Fibroblast of lung (primary cell): ENCODE measurements around the gene INPP5A. TPM values are rescaled to one million over a fixed set of nuclear protein-coding genes. Genes with fewer than 3 reads are reported as not detected.

Source experiments
- DNase-seq, 2 donors: peaks; one replicate each; pipeline versions ENCODE4 v3.0.0 to v3.0.0-alpha.2; 2010; ENCODE audit warnings: low read depth in 2 of 2
- H2AFZ ChIP-seq: 2 replicates; pipeline ENCODE4 v1.5.1; 2012; ENCODE audit warnings: low read length, control low read depth, inconsistent platforms
- H3K27ac ChIP-seq: 2 replicates; pipeline ENCODE4 v1.5.1; 2011; ENCODE audit warnings: low read length, control low read depth; ENCODE audit not compliant: insufficient read depth
- H3K27me3 ChIP-seq: 2 replicates; pipeline ENCODE4 v1.5.1; 2011; ENCODE audit warnings: mild to moderate bottlenecking, low read length; ENCODE audit not compliant: control insufficient read depth, insufficient read depth
- H3K36me3 ChIP-seq: 2 replicates; pipeline ENCODE4 v1.5.1; 2011; ENCODE audit warnings: low read length; ENCODE audit not compliant: control insufficient read depth, insufficient read depth
- H3K4me1 ChIP-seq: 2 replicates; pipeline ENCODE4 v1.5.1; 2011; ENCODE audit warnings: low read length; ENCODE audit not compliant: control insufficient read depth, insufficient read depth; ENCODE audit errors: extremely low read depth
- H3K4me2 ChIP-seq: 2 replicates; pipeline ENCODE4 v1.5.1; 2011; ENCODE audit warnings: low read length, control low read depth; ENCODE audit not compliant: insufficient read depth; ENCODE audit errors: extremely low read depth
- H3K4me3 ChIP-seq, 4 experiments: fragments of 200-600 bp in 1 of 4; sonication (generic) in 1 of 4; replicated peaks in 1 of 4; 2 replicates each; pipeline ENCODE4 v1.5.1; 2011 to 2016; ENCODE audit warnings: low read length in 4 of 4, low read depth in 3 of 4, mild to moderate bottlenecking in 3 of 4, control low read depth in 2 of 4, inconsistent platforms in 1 of 4, mixed read lengths in 1 of 4; ENCODE audit not compliant: insufficient read depth in 1 of 4; ENCODE audit errors: control extremely low read depth in 1 of 4
- H3K79me2 ChIP-seq: 2 replicates; pipeline ENCODE4 v1.5.1; 2012; ENCODE audit warnings: mild to moderate bottlenecking, low read length, inconsistent platforms; ENCODE audit not compliant: control insufficient read depth, insufficient read depth
- H3K9ac ChIP-seq: 2 replicates; pipeline ENCODE4 v1.5.1; 2011; ENCODE audit warnings: mild to moderate bottlenecking, low read length, control low read depth; ENCODE audit not compliant: insufficient read depth
- H3K9me3 ChIP-seq: 2 replicates; pipeline ENCODE4 v1.5.1; 2012; ENCODE audit warnings: low read depth, low read length; ENCODE audit not compliant: control insufficient read depth, insufficient read depth
- H4K20me1 ChIP-seq: 2 replicates; pipeline ENCODE4 v1.5.1; 2011; ENCODE audit warnings: low read length; ENCODE audit not compliant: control insufficient read depth, insufficient read depth; ENCODE audit errors: extremely low read depth
- CTCF ChIP-seq, 2 donors: IDR thresholded peaks in 1 of 2; conservative IDR thresholded peaks in 1 of 2; 1 replicate in 1 of 2; 2 replicates in 1 of 2; pipeline ENCODE4 v1.5.1; 2011 to 2012; ENCODE audit warnings: low read length in 2 of 2, control low read depth in 1 of 2, inconsistent platforms in 1 of 2, low read depth in 1 of 2, mild to moderate bottlenecking in 1 of 2
- EZH2 ChIP-seq: IDR thresholded peaks from 2 replicates; pipeline ENCODE4 v1.5.1; 2012; ENCODE audit warnings: low read length, control low read depth, mild to moderate bottlenecking; ENCODE audit errors: missing control alignments
- polyA plus RNA-seq, 2 donors: library from polyadenylated mRNA; depleted of rRNA in 1 of 2; stranded (reverse) in 1 of 2; unstranded in 1 of 2; fragments of >200 nt; gene quantifications; 2 replicates each; pipeline ENCODE4 v1.2.1, GENCODE V29; 2011 to 2012; ENCODE audit warnings: missing spikeins in 1 of 2
- total RNA-seq: library from RNA; depleted of rRNA; stranded (reverse); fragments of >200 nt; gene quantifications from 2 replicates; pipeline ENCODE4 v1.2.1, GENCODE V29; 2014

The INPP5A gene
- total and polyA plus RNA-seq, 2 donors (not counting 1 experiment from before 2014, with no cell fraction given), result 24.6 to 39.9 TPM

GRCh38 chr10:132730573-132730953 lies 193.0 kb downstream of the INPP5A start:
- H3K27ac ChIP-seq, result no peak overlapping the region
- H4K20me1 ChIP-seq, result no peaks in the 10 kb centered on the region
- no peak overlapping the region for H2AFZ ChIP-seq
- DNase-seq, result no peak
- TF ChIP-seq EZH2, result no peak
- TF ChIP-seq CTCF (conservative IDR thresholded peaks at IDR 0.05 in 1 of 2, IDR thresholded peaks at IDR 0.05 in 1 of 2; ENCODE audit: low read depth in 1 of 2, low read length in 2 of 2), result no peak
- no peak overlapping the region for H3K4me2 ChIP-seq
- H3K4me3 ChIP-seq, result no peak overlapping the region
- no peak overlapping the region for H3K9ac ChIP-seq
- no peaks in the 10 kb centered on the region for H3K79me2 ChIP-seq
- no peaks in the 10 kb centered on the region for H3K9me3 ChIP-seq
- no peaks in the 10 kb centered on the region for H3K4me1 ChIP-seq
- H3K36me3 ChIP-seq, result no peaks in the 10 kb centered on the region
- no peaks in the 10 kb centered on the region for H3K27me3 ChIP-seq

GRCh38 chr10:132732518-132732917 lies 194.9 kb downstream of the INPP5A start:
- Histone ChIP-seq H3K9me3 (no peaks in the 10 kb centered on the region), H4K20me1 (no peaks in the 10 kb centered on the region), H3K9ac (no peak overlapping the region), H3K4me1 (no peaks in the 10 kb centered on the region), H3K36me3 (no peaks in the 10 kb centered on the region), H2AFZ (no peak overlapping the region), H3K4me2 (no peak overlapping the region), H3K27ac (no peak overlapping the region), H3K4me3 (no peak overlapping the region), H3K27me3 (no peaks in the 10 kb centered on the region), H3K79me2 (no peaks in the 10 kb centered on the region)
- TF ChIP-seq CTCF (conservative IDR thresholded peaks at IDR 0.05 in 1 of 2, IDR thresholded peaks at IDR 0.05 in 1 of 2; ENCODE audit: low read depth in 1 of 2, low read length in 2 of 2) (no peak), EZH2 (no peak)
- no peak for DNase-seq

- Histone ChIP-seq H3K79me2 (no peaks in the 10 kb centered on the region), H2AFZ (no peak overlapping the region), H3K9ac (no peak overlapping the region), H3K4me1 (no peaks in the 10 kb centered on the region), H3K27me3 (no peaks in the 10 kb centered on the region), H3K4me2 (no peak overlapping the region), H3K27ac (no peak overlapping the region), H4K20me1 (no peaks in the 10 kb centered on the region), H3K9me3 (no peaks in the 10 kb centered on the region), H3K4me3 (no peak overlapping the region), H3K36me3 (no peaks in the 10 kb centered on the region)
- DNase-seq, result no peak
- TF ChIP-seq CTCF (conservative IDR thresholded peaks at IDR 0.05 in 1 of 2, IDR thresholded peaks at IDR 0.05 in 1 of 2; ENCODE audit: low read depth in 1 of 2, low read length in 2 of 2) (no peak), EZH2 (no peak)
These were observed 196.3 kb downstream of the INPP5A start for GRCh38 chr10:132733926-132734325.
